GM12878 (cell line): ENCODE data around the gene EIF3M. TPM values are rescaled to one million over a fixed set of nuclear protein-coding genes. Genes with fewer than 3 reads are reported as not detected.

Source experiments
- polyA plus RNA-seq, 11 experiments: library from polyadenylated mRNA; depleted of rRNA in 4 of 11; unstranded in 6 of 11; stranded (reverse) in 5 of 11; fragments of >200 nt; fragmentation: Nextera tagmentation in 4 of 11; fragmentation: Illumina TruSeq in 1 of 11; extraction: Ambion mirVana in 4 of 11; extraction: Trizol in 1 of 11; gene quantifications; 1 replicate in 1 of 11; 2 replicates in 10 of 11; pipeline versions ENCODE4 v1.2.1 to v1.2.3, GENCODE V29; 2011 to 2016; ENCODE audit warnings: inconsistent platforms in 2 of 11, missing spikeins in 2 of 11, low read depth in 1 of 11
- total RNA-seq, 4 experiments: library from RNA; depleted of rRNA in 3 of 4; stranded (reverse); fragments of >200 nt in 3 of 4; fragmentation: Illumina TruSeq in 1 of 4; extraction: Trizol in 1 of 4; gene quantifications; 2 replicates each; pipeline versions ENCODE4 v1.2.1 to v1.2.3, GENCODE V29; 2013 to 2021

The EIF3M gene
- total and polyA plus RNA-seq, 10 of the 15 experiments (the other 5 are each of a cell fraction or from before 2014, with no cell fraction given), result 392 to 1,205 (median 593) TPM

Other genes starting within 250 kb of the EIF3M start
- not detected in 2 replicates for gene WT1, start 148.3 kb upstream of the EIF3M start, total RNA-seq (2014; rRNA removed)
- 0.05 TPM in 1 of 2 replicates, not detected in the other for gene WT1, start 148.3 kb upstream of the EIF3M start, total RNA-seq (2014; rRNA removed; fragmentation: Illumina TruSeq; extraction: Trizol)
- gene WT1, start 148.3 kb upstream of the EIF3M start, total RNA-seq (2021), result not detected in 2 replicates
- 0.37 and 0.69 TPM in 2 replicates for gene WT1, start 148.3 kb upstream of the EIF3M start, polyA plus RNA-seq (2011; rRNA removed)
- not detected in 2 replicates for gene WT1, start 148.3 kb upstream of the EIF3M start, polyA plus RNA-seq (2014; fragmentation: Illumina TruSeq; extraction: Trizol)
- not detected for gene WT1, start 148.3 kb upstream of the EIF3M start, polyA plus RNA-seq (2014; fragmentation: Nextera tagmentation; extraction: Ambion mirVana)
- 0.03 and 0.08 TPM in 2 replicates for gene WT1, start 148.3 kb upstream of the EIF3M start, polyA plus RNA-seq (2014; rRNA removed)
- under 1 TPM in 1 of 2 experiments, not detected in 1; 0.07 TPM for gene WT1, start 148.3 kb upstream of the EIF3M start, polyA plus RNA-seq (2016; fragmentation: Nextera tagmentation; extraction: Ambion mirVana)
- gene CCDC73, start 210.8 kb downstream of the EIF3M start, total RNA-seq (2014; rRNA removed), result 0.16 and 0.23 TPM in 2 replicates
- 0.27 and 0.78 TPM in 2 replicates for gene CCDC73, start 210.8 kb downstream of the EIF3M start, total RNA-seq (2014; rRNA removed; fragmentation: Illumina TruSeq; extraction: Trizol)
- gene CCDC73, start 210.8 kb downstream of the EIF3M start, total RNA-seq (2021), result 0.05 and 0.11 TPM in 2 replicates
- gene CCDC73, start 210.8 kb downstream of the EIF3M start, polyA plus RNA-seq (2011; rRNA removed), result 0.16 and 0.32 TPM in 2 replicates
- gene CCDC73, start 210.8 kb downstream of the EIF3M start, polyA plus RNA-seq (2014; fragmentation: Illumina TruSeq; extraction: Trizol), result 0.10 TPM in 1 of 2 replicates, not detected in the other
- gene CCDC73, start 210.8 kb downstream of the EIF3M start, polyA plus RNA-seq (2014; fragmentation: Nextera tagmentation; extraction: Ambion mirVana), result under 1 TPM; 0.11 to 0.57 TPM
- 0.05 and 0.09 TPM in 2 replicates for gene CCDC73, start 210.8 kb downstream of the EIF3M start, polyA plus RNA-seq (2014; rRNA removed)
- gene CCDC73, start 210.8 kb downstream of the EIF3M start, polyA plus RNA-seq (2016; fragmentation: Nextera tagmentation; extraction: Ambion mirVana), result under 1 TPM; 0.05 to 0.20 TPM
- gene PRRG4, start 246.1 kb downstream of the EIF3M start, total RNA-seq (2014; rRNA removed), result 2.3 and 2.8 TPM in 2 replicates
- gene PRRG4, start 246.1 kb downstream of the EIF3M start, total RNA-seq (2014; rRNA removed; fragmentation: Illumina TruSeq; extraction: Trizol), result 2.5 and 2.6 TPM in 2 replicates
- gene PRRG4, start 246.1 kb downstream of the EIF3M start, total RNA-seq (2021), result 2.1 and 2.7 TPM in 2 replicates
- 4.9 and 6.2 TPM in 2 replicates for gene PRRG4, start 246.1 kb downstream of the EIF3M start, polyA plus RNA-seq (2011; rRNA removed)
- 2.5 and 3.2 TPM in 2 replicates for gene PRRG4, start 246.1 kb downstream of the EIF3M start, polyA plus RNA-seq (2014; fragmentation: Illumina TruSeq; extraction: Trizol)
- gene PRRG4, start 246.1 kb downstream of the EIF3M start, polyA plus RNA-seq (2014; fragmentation: Nextera tagmentation; extraction: Ambion mirVana), result 1 to 10 TPM; 1.0 to 1.1 TPM
- 1.5 and 1.7 TPM in 2 replicates for gene PRRG4, start 246.1 kb downstream of the EIF3M start, polyA plus RNA-seq (2014; rRNA removed)
- under 1 TPM; 0.55 to 0.63 TPM for gene PRRG4, start 246.1 kb downstream of the EIF3M start, polyA plus RNA-seq (2016; fragmentation: Nextera tagmentation; extraction: Ambion mirVana)